K562 (cell line): ENCODE results near the gene DLX4. TPM values are rescaled to one million over a fixed set of nuclear protein-coding genes. Genes with fewer than 3 reads are reported as not detected.

Source experiments
- ATAC-seq: fragments of 200-7000 bp; cut with Tn5 transposase; 3 replicates; pipeline ENCODE4 v1.9.1; 2020; ENCODE audit warnings: moderate library complexity
- BruUV-seq: library from RNA; stranded (reverse); fragments of 400-500 nt; replicated peaks from 2 replicates; lab custom pipeline; 2021; lab: Mats Ljungman, UMichigan
- CTCF ChIA-PET: fragments of 300-600 bp; formaldehyde crosslinking; extraction: SDS; loops from one replicate; lab custom pipeline; 2021; ENCODE audit warnings: low intra/inter-chr PET ratio; lab: Yijun Ruan, JAX
- POLR2A ChIA-PET: fragments of 300-600, 350-650 bp; sonication (Branson Sonifier 250); formaldehyde crosslinking; extraction: SDS; loops from one replicate; lab custom pipeline; 2021; ENCODE audit warnings: antibody characterized with exemption, inconsistent platforms; lab: Yijun Ruan, JAX
- DNase-seq, 4 experiments: peaks; one replicate each; pipeline versions ENCODE4 v3.0.0 to v3.0.0-alpha.2; 2011 to 2018; ENCODE audit warnings: low spot score in 3 of 4, mixed read lengths in 3 of 4; ENCODE audit errors: extremely low read depth in 1 of 4
- FAIRE-seq: peaks from 2 replicates; lab custom pipeline; 2011; peaks lifted over from hg19 to GRCh38; lab: Jason Lieb, UNC
- H2AFZ ChIP-seq: 2 replicates; pipeline ENCODE4 v1.6.0; 2011; ENCODE audit warnings: low read depth, low read length, control low read depth, inconsistent platforms
- H3K27ac ChIP-seq: fragments of 200-600 bp; 3 replicates; pipeline ENCODE4 v1.8.0; 2011; ENCODE audit warnings: low read depth, mild to moderate bottlenecking, control low read depth, inconsistent platforms, low read length, moderate library complexity, mixed read lengths; ENCODE audit errors: extremely low read depth
- H3K27me3 ChIP-seq, 2 experiments: fragments of 300-600 bp in 1 of 2; 2 replicates in 1 of 2; 3 replicates in 1 of 2; pipeline versions ENCODE4 v1.6.0 to v1.8.0; 2011; ENCODE audit warnings: inconsistent platforms in 2 of 2, low read length in 2 of 2, mild to moderate bottlenecking in 1 of 2, mixed read lengths in 1 of 2, moderate library complexity in 1 of 2; ENCODE audit not compliant: control insufficient read depth in 2 of 2, insufficient read depth in 2 of 2
- H3K36me3 ChIP-seq: fragments of 300-600 bp; 3 replicates; pipeline ENCODE4 v1.8.0; 2011; ENCODE audit warnings: mild to moderate bottlenecking, low read length, inconsistent platforms; ENCODE audit not compliant: control insufficient read depth, insufficient read depth
- H3K4me1 ChIP-seq, 2 experiments: fragments of 200-600 bp in 1 of 2; replicated peaks in 1 of 2; 2 replicates in 1 of 2; 3 replicates in 1 of 2; pipeline versions ENCODE4 v1.5.1 to v1.8.0; 2011; ENCODE audit warnings: inconsistent platforms in 2 of 2, low read length in 2 of 2, mild to moderate bottlenecking in 1 of 2, mixed read lengths in 1 of 2, moderate library complexity in 1 of 2; ENCODE audit not compliant: control insufficient read depth in 2 of 2, insufficient read depth in 2 of 2
- H3K4me2 ChIP-seq: 2 replicates; pipeline ENCODE4 v1.6.1; 2011; ENCODE audit warnings: low read length, control low read depth, inconsistent platforms, mixed read lengths; ENCODE audit not compliant: insufficient read depth
- H3K4me3 ChIP-seq: fragments of 200-600 bp; sonication (generic), shearing (Covaris generic); 2 replicates; pipeline ENCODE4 v1.5.1; 2016; ENCODE audit warnings: control low read depth, inconsistent platforms
- H3K79me2 ChIP-seq: fragments of 200-600 bp; 3 replicates; pipeline ENCODE4 v1.8.0; 2011; ENCODE audit warnings: low read length, inconsistent platforms; ENCODE audit not compliant: control insufficient read depth, insufficient read depth
- H3K9ac ChIP-seq, 2 experiments: 2 replicates each; pipeline versions ENCODE4 v1.6.0 to v1.6.1; 2011; ENCODE audit warnings: low read depth in 2 of 2, low read length in 2 of 2, control low read depth in 1 of 2, inconsistent platforms in 1 of 2, mild to moderate bottlenecking in 1 of 2, mixed read lengths in 1 of 2; ENCODE audit not compliant: insufficient read depth in 1 of 2
- H3K9me1 ChIP-seq: one replicate; pipeline ENCODE4 v1.6.0; 2011; ENCODE audit warnings: inconsistent platforms, mild to moderate bottlenecking, low read length, moderate library complexity; ENCODE audit not compliant: control insufficient read depth, insufficient read depth
- H3K9me3 ChIP-seq: replicated peaks from 2 replicates; pipeline ENCODE4 v1.5.1; 2011; ENCODE audit warnings: low read depth, low read length, inconsistent platforms; ENCODE audit not compliant: control insufficient read depth, insufficient read depth
- H4K20me1 ChIP-seq: replicated peaks from 2 replicates; pipeline ENCODE4 v1.6.1; 2011; ENCODE audit warnings: low read length, inconsistent platforms, mixed read lengths; ENCODE audit not compliant: control insufficient read depth, insufficient read depth
- ATF2 ChIP-seq: sonication (generic); formaldehyde crosslinking; IDR thresholded peaks from 2 replicates; pipeline ENCODE4 v1.8.1; 2022; ENCODE audit warnings: missing genetic modification reagents
- ATF6 ChIP-seq: sonication (generic); formaldehyde crosslinking; IDR thresholded peaks from 2 replicates; pipeline ENCODE4 v1.4.0; 2020; ENCODE audit warnings: mild to moderate bottlenecking, missing genetic modification reagents
- CBX3 ChIP-seq, 2 experiments: IDR thresholded peaks; 1 replicate in 1 of 2; 2 replicates in 1 of 2; pipeline ENCODE4 v1.6.1; 2012; ENCODE audit warnings: inconsistent platforms in 2 of 2, low read length in 2 of 2, borderline replicate concordance in 1 of 2, control low read depth in 1 of 2
- CCAR2 ChIP-seq: fragments of 200-400 bp; formaldehyde crosslinking; IDR thresholded peaks from 2 replicates; pipeline ENCODE4 v1.6.1; 2017; ENCODE audit warnings: mild to moderate bottlenecking, low read depth, low read length
- FOSL1 ChIP-seq: fragments of 200-800 bp; sonication (Bioruptor generic); conservative IDR thresholded peaks from 2 replicates; pipeline ENCODE4 v1.6.1; 2016; ENCODE audit warnings: missing genetic modification characterization, missing compliant biosample characterization
- FUS ChIP-seq: fragments of 200-400 bp; formaldehyde crosslinking; optimal IDR thresholded peaks from 2 replicates; pipeline ENCODE3; 2017; ENCODE audit warnings: low read depth, low read length
- NCOA6 ChIP-seq: fragments of 450-650 bp; IDR thresholded peaks from 2 replicates; pipeline ENCODE4 v1.6.1; 2017; ENCODE audit warnings: mild to moderate bottlenecking
- NFYB ChIP-seq: IDR thresholded peaks from 2 replicates; pipeline ENCODE4 v1.6.1; 2011; ENCODE audit warnings: mild to moderate bottlenecking, moderate library complexity; ENCODE audit not compliant: insufficient read length; ENCODE audit errors: extremely low read depth
- PCBP2 ChIP-seq: fragments of 200-400 bp; formaldehyde crosslinking; IDR thresholded peaks from 2 replicates; pipeline ENCODE4 v1.6.1; 2018; ENCODE audit warnings: low read length, low read depth, mild to moderate bottlenecking, moderate library complexity; ENCODE audit not compliant: poor library complexity, severe bottlenecking
- PKNOX1 ChIP-seq: fragments of 450-650 bp; IDR thresholded peaks from 2 replicates; pipeline ENCODE4 v1.6.1; 2016
- THRA ChIP-seq: fragments of 450-650 bp; IDR thresholded peaks from 2 replicates; pipeline ENCODE4 v1.6.1; 2017; ENCODE audit warnings: mild to moderate bottlenecking, moderate library complexity
- XRCC4 ChIP-seq: IDR thresholded peaks from one replicate; pipeline ENCODE4 v1.6.1; 2011; ENCODE audit not compliant: insufficient read depth, insufficient read length; ENCODE audit errors: extremely low read depth
- ZHX1 ChIP-seq: fragments of 150-350 bp; conservative IDR thresholded peaks from 2 replicates; pipeline ENCODE4 v1.6.1; 2014; ENCODE audit warnings: low read length
- ZNF77 ChIP-seq: fragments of 250-450 bp; sonication (Bioruptor Pico); IDR thresholded peaks from 2 replicates; pipeline ENCODE4 v1.5.0; 2020
- WGBS: fragments of 100-300 bp; shearing (Covaris generic); methylation state at CpG from one replicate; pipeline ENCODE4 v1.1.6; 2016; ENCODE audit warnings: low coverage, mixed read lengths; ENCODE audit not compliant: insufficient coverage; ENCODE audit errors: missing lambda C conversion rate; 5-methylcytosine and 5-hydroxymethylcytosine counted together
- in situ Hi-C: fragments of 300-500 bp; cut with MboI; formaldehyde crosslinking; loops from 4 replicates; pipeline ENCODE4 v1.15.0; 2018; ENCODE audit warnings: inconsistent platforms, mixed read lengths
- intact Hi-C: fragments of 100-400 bp; cut with micrococcal nuclease; formaldehyde crosslinking; loops from 2 replicates; pipeline ENCODE4 v1.14.2; 2022
- polyA plus RNA-seq, 8 experiments: library from polyadenylated mRNA; depleted of rRNA in 4 of 8; stranded (reverse) in 5 of 8; unstranded in 3 of 8; fragments of >200 nt; fragmentation: Nextera tagmentation in 2 of 8; fragmentation: Illumina TruSeq in 1 of 8; extraction: Ambion mirVana in 2 of 8; extraction: Trizol in 1 of 8; gene quantifications; 2 replicates each; pipeline versions ENCODE4 v1.2.1 to v1.2.3, GENCODE V29; 2011 to 2014; ENCODE audit warnings: inconsistent platforms in 1 of 8, missing spikeins in 1 of 8
- total RNA-seq, 7 experiments: library from RNA; depleted of rRNA in 6 of 7; stranded (reverse); fragments of >200 nt in 6 of 7; fragmentation: Illumina TruSeq in 2 of 7; extraction: Trizol in 2 of 7; gene quantifications; 2 replicates each; pipeline versions ENCODE4 v1.2.1 to v1.2.3, GENCODE V29; 2011 to 2021; ENCODE audit warnings: low replicate concordance in 1 of 7

The DLX4 gene
- total and polyA plus RNA-seq, 9 of the 15 experiments (the other 6 are each of a cell fraction or from before 2014, with no cell fraction given): 0.15 to 2.2 (median 0.58) TPM

GRCh38 chr17:49946964-49947584, 21.9 kb upstream of the DLX4 start:
- no peaks in the 10 kb centered on the region for H3K79me2 ChIP-seq
- H2AFZ ChIP-seq: no peak overlapping the region
- no TSS peak for BruUV-seq
- peaks cover 11% of the 10 kb centered on the region for H4K20me1 ChIP-seq
- no peak for DNase-seq
- ATAC-seq: no peak
- H3K27me3 ChIP-seq: peaks cover 35 to 81% of the 10 kb centered on the region in 2 experiments
- no peaks in the 10 kb centered on the region for H3K36me3 ChIP-seq
- no peak overlapping the region for H3K4me3 ChIP-seq
- no peaks in the 10 kb centered on the region for H3K9me1 ChIP-seq
- H3K27ac ChIP-seq: no peak overlapping the region
- no peak for FAIRE-seq
- ChIA-PET POLR2A (no interaction called here), CTCF (no interaction called here)
- H3K9ac ChIP-seq: no peak overlapping the region
- in situ Hi-C loops (no loop called here), intact Hi-C loops (no loop called here)
- H3K9me3 ChIP-seq: no peaks in the 10 kb centered on the region
- 0% methylated on average over 3 of the region's 11 CpGs for WGBS
- no peak overlapping the region for H3K4me2 ChIP-seq
- H3K4me1 ChIP-seq: peaks cover 4 to 8% of the 10 kb centered on the region in 2 experiments; a peak in 4 of 5 replicates
- TF ChIP-seq ATF6 (no peak), NCOA6 (no peak), PCBP2 (no peak), CBX3 (IDR thresholded peaks at IDR 0.05; ENCODE audit: borderline replicate concordance in 1 of 2, low read length in 2 of 2) (no peak), XRCC4 (no peak), ZHX1 (no peak), FOSL1 (tag) (no peak), ATF2 (CRISPR knock-in tag) (no peak), NFYB (no peak), PKNOX1 (no peak), FUS (no peak), CCAR2 (no peak), ZNF77 (CRISPR knock-in tag) (no peak), THRA (no peak)
